Measurements from ENCODE around the gene ETV6.

DNA sequence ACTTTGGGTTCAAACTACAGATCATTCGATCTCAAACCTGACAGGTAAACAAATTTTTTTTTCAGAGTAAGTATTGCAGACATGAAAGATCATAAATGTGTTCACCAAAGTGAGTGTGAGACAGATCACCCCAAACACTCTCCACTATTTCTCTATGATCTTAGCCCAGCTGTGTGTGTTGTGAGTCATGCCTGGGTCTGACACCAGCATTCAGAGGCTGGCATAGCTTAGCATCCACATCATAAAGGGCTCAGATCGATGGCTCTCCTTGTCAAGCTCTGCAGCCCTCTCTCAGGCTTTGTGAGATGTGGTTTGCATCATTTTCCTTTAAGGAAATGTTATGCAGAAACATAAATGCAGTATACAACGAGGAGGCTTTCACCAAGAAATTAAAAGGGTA is 164.9 kb downstream of the ETV6 start:
- TF ChIP-seq, protein P1, sequence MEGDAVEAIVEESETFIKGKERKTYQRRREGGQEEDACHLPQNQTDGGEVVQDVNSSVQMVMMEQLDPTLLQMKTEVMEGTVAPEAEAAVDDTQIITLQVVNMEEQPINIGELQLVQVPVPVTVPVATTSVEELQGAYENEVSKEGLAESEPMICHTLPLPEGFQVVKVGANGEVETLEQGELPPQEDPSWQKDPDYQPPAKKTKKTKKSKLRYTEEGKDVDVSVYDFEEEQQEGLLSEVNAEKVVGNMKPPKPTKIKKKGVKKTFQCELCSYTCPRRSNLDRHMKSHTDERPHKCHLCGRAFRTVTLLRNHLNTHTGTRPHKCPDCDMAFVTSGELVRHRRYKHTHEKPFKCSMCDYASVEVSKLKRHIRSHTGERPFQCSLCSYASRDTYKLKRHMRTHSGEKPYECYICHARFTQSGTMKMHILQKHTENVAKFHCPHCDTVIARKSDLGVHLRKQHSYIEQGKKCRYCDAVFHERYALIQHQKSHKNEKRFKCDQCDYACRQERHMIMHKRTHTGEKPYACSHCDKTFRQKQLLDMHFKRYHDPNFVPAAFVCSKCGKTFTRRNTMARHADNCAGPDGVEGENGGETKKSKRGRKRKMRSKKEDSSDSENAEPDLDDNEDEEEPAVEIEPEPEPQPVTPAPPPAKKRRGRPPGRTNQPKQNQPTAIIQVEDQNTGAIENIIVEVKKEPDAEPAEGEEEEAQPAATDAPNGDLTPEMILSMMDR (IDR thresholded peaks at IDR 0.05): no peak
- no peak for TF ChIP-seq POLR2A (IDR thresholded peaks at IDR 0.05)
